A549 (cell line): ENCODE measurements around the gene IL12A. TPM values are rescaled to one million over a fixed set of nuclear protein-coding genes. Genes with fewer than 3 reads are reported as not detected.

ENCODE experiments used
- ATAC-seq, 2 experiments: fragments of 200-7000 bp in 1 of 2; fragments of >200 bp in 1 of 2; cut with Nextera tagmentation in 1 of 2; cut with Tn5 transposase in 1 of 2; 3 replicates each; pipeline versions ENCODE4 v1.8.0 to v1.9.1; 2018 to 2020; ENCODE audit warnings: mild to moderate bottlenecking in 1 of 2, moderate library complexity in 1 of 2
- CTCF ChIA-PET: fragments of 300-600 bp; sonication (Branson Sonifier 250); formaldehyde crosslinking; extraction: SDS; loops from one replicate; lab custom pipeline; 2021; ENCODE audit warnings: antibody characterized with exemption, inconsistent platforms; lab: Yijun Ruan, JAX
- POLR2A ChIA-PET: fragments of 350-600 bp; formaldehyde crosslinking; extraction: SDS; loops from one replicate; lab custom pipeline; 2021; ENCODE audit warnings: antibody characterized with exemption, inconsistent platforms; lab: Yijun Ruan, JAX
- DNase-seq, 2 experiments: peaks; one replicate each; pipeline versions ENCODE4 v3.0.0 to v3.0.0-alpha.2; 2011 to 2016; ENCODE audit warnings: low read depth in 1 of 2, low spot score in 1 of 2
- FAIRE-seq: peaks from 2 replicates; lab custom pipeline; 2011; peaks lifted over from hg19 to GRCh38; lab: Jason Lieb, UNC
- H3K27ac ChIP-seq, 2 experiments: fragments of >200 bp; sonication (Bioruptor Twin); formaldehyde crosslinking; 3 replicates each; pipeline ENCODE4 v1.5.1; 2016 to 2017
- H3K4me1 ChIP-seq: fragments of >200 bp; sonication (Bioruptor Twin); formaldehyde crosslinking; 3 replicates; pipeline ENCODE4 v1.6.1; 2016
- H3K4me2 ChIP-seq: fragments of >200 bp; sonication (Bioruptor Twin); formaldehyde crosslinking; 3 replicates; pipeline ENCODE4 v1.6.1; 2016
- H3K4me3 ChIP-seq: fragments of >200 bp; sonication (Bioruptor Twin); formaldehyde crosslinking; 3 replicates; pipeline ENCODE4 v1.5.1; 2016
- H3K9me3 ChIP-seq: fragments of >200 bp; sonication (Bioruptor Twin); formaldehyde crosslinking; 3 replicates; pipeline ENCODE4 v1.6.1; 2016
- BCL3 ChIP-seq: fragments of >200 bp; sonication (Bioruptor Twin); formaldehyde crosslinking; IDR thresholded peaks from 3 replicates; pipeline ENCODE4 v1.6.1; 2016
- CHD2 ChIP-seq: fragments of 150-350 bp; IDR thresholded peaks from 2 replicates; pipeline ENCODE4 v1.6.1; 2014; ENCODE audit warnings: low read length; ENCODE audit not compliant: partially characterized antibody
- CHD4 ChIP-seq: fragments of 200-600 bp; sonication (generic); IDR thresholded peaks from 2 replicates; pipeline ENCODE4 v1.6.1; 2016; ENCODE audit warnings: antibody characterized with exemption, mild to moderate bottlenecking, borderline replicate concordance
- EHF ChIP-seq: fragments of 250-450 bp; sonication (Bioruptor Pico); IDR thresholded peaks from 2 replicates; pipeline ENCODE4 v1.5.0; 2020; ENCODE audit warnings: mild to moderate bottlenecking
- FOSL2 ChIP-seq, 2 experiments: fragments of 450-650 bp in 1 of 2; fragments of >200 bp in 1 of 2; sonication (Bioruptor Twin) in 1 of 2; formaldehyde crosslinking; IDR thresholded peaks; 2 replicates each; pipeline versions ENCODE4 v1.5.0 to v1.6.1; 2016 to 2020; ENCODE audit warnings: mild to moderate bottlenecking in 1 of 2, moderate library complexity in 1 of 2
- HDAC2 ChIP-seq: fragments of 200-600 bp; sonication (generic); IDR thresholded peaks from 2 replicates; pipeline ENCODE4 v1.6.1; 2016
- HMGXB4 ChIP-seq: fragments of 250-450 bp; sonication (Bioruptor Pico); IDR thresholded peaks from 2 replicates; pipeline ENCODE4 v1.5.0; 2021; ENCODE audit warnings: mild to moderate bottlenecking, moderate library complexity, borderline replicate concordance
- JUNB ChIP-seq: fragments of >200 bp; sonication (Bioruptor Twin); formaldehyde crosslinking; IDR thresholded peaks from 2 replicates; pipeline ENCODE4 v1.6.1; 2016
- MAFK ChIP-seq: fragments of 450-650 bp; IDR thresholded peaks from 2 replicates; pipeline ENCODE4 v1.6.1; 2014; ENCODE audit not compliant: partially characterized antibody
- MAZ ChIP-seq: fragments of 150-350 bp; IDR thresholded peaks from 2 replicates; pipeline ENCODE4 v1.6.1; 2014; ENCODE audit warnings: antibody characterized with exemption, low read depth, low read length, borderline replicate concordance
- MYC ChIP-seq: IDR thresholded peaks from 2 replicates; pipeline ENCODE4 v1.6.1; 2012; ENCODE audit warnings: mild to moderate bottlenecking, inconsistent platforms, low read length, improper control_type of control experiment, borderline replicate concordance
- NR3C1 ChIP-seq: fragments of >200 bp; sonication (Bioruptor Twin); formaldehyde crosslinking; IDR thresholded peaks from 3 replicates; pipeline ENCODE4 v1.6.1; 2017
- PHF8 ChIP-seq: fragments of 200-600 bp; sonication (generic); IDR thresholded peaks from 2 replicates; pipeline ENCODE4 v1.6.1; 2016; ENCODE audit warnings: low read depth, mild to moderate bottlenecking, antibody characterized with exemption, moderate library complexity, borderline replicate concordance
- SREBF2 ChIP-seq: fragments of 450-650 bp; IDR thresholded peaks from 2 replicates; pipeline ENCODE4 v1.6.1; 2014; ENCODE audit warnings: mild to moderate bottlenecking, moderate library complexity
- TFCP2L1 ChIP-seq: fragments of 250-450 bp; sonication (Bioruptor Pico); IDR thresholded peaks from 2 replicates; pipeline ENCODE4 v1.5.0; 2021; ENCODE audit warnings: mild to moderate bottlenecking
- ZC3H11A ChIP-seq: fragments of 450-650 bp; IDR thresholded peaks from 2 replicates; pipeline ENCODE4 v1.6.1; 2014; ENCODE audit warnings: antibody characterized with exemption, mild to moderate bottlenecking
- ZSCAN20 ChIP-seq: fragments of 250-450 bp; sonication (Bioruptor Pico); IDR thresholded peaks from 2 replicates; pipeline ENCODE4 v1.8.0; 2022; ENCODE audit warnings: mild to moderate bottlenecking, moderate library complexity
- WGBS: methylation state at CpG from one replicate; pipeline ENCODE4 v1.1.6; 2017; ENCODE audit errors: missing lambda C conversion rate; 5-methylcytosine and 5-hydroxymethylcytosine counted together
- polyA plus RNA-seq, 4 experiments: library from polyadenylated mRNA; depleted of rRNA in 3 of 4; stranded (reverse); fragments of >200 nt; fragmentation: RNase III in 1 of 4; extraction: RNeasy Plus Mini Kit Qiagen cat#74134 plus additional on column Dnase treatment in 1 of 4; gene quantifications; 2 replicates in 3 of 4; 3 replicates in 1 of 4; pipeline ENCODE4 v1.2.3, GENCODE V29; 2011 to 2017

The IL12A gene
- polyA plus RNA-seq, 2 of the 4 experiments (the other 2 are of a cell fraction), result 1.3 to 1.7 TPM

GRCh38 chr3:159941038-159942000, 47.3 kb upstream of the IL12A start:
- DNase-seq (no peak), ATAC-seq (no peak), FAIRE-seq (no peak)
- no peaks in the 10 kb centered on the region for H3K9me3 ChIP-seq
- no peak overlapping the region for H3K4me2 ChIP-seq
- WGBS, result 50% methylated on average over 6 of the region's 6 CpGs
- H3K4me1 ChIP-seq, result 0 out of 3 replicates have a peak, but pooled peaks cover 2% of the 10 kb centered on the region
- no peak overlapping the region for H3K4me3 ChIP-seq
- TF ChIP-seq HDAC2, result no peak
- TF ChIP-seq FOSL2 (IDR thresholded peaks at IDR 0.05), result no peak
- peak; percentile 17; the same call in 1 of the 2 replicates for TF ChIP-seq FOSL2 (CRISPR knock-in tag; IDR thresholded peaks at IDR 0.05)
- POLR2A ChIA-PET, result no interaction called here
- CTCF ChIA-PET, result interaction anchor here (1.4 to 2.3 kb wide), 2 partner anchors 47 to 56 kb away, joined by 5 to 10 read pairs; partner anchors contain the start of gene IL12A
- H3K27ac ChIP-seq, result no peak overlapping the region

- Histone ChIP-seq H3K4me3 (no peak overlapping the region), H3K27ac (no peak overlapping the region), H3K4me2 (no peak overlapping the region), H3K4me1 (0 out of 3 replicates have a peak, but pooled peaks cover 6% of the 10 kb centered on the region), H3K9me3 (no peaks in the 10 kb centered on the region)
- POLR2A ChIA-PET, result interaction anchor here (0.8 kb wide), 1 partner anchor 43 kb away, joined by 3 read pairs; no protein-coding TSS in a partner anchor
- no peak for ATAC-seq
- WGBS, result 52% methylated on average over 1 of the region's 1 CpG
- TF ChIP-seq SREBF2 (no peak), TFCP2L1 (CRISPR knock-in tag) (no peak), MAZ (no peak), NR3C1 (no peak), HMGXB4 (CRISPR knock-in tag) (no peak), HDAC2 (no peak), PHF8 (no peak), FOSL2 (IDR thresholded peaks at IDR 0.05) (no peak), FOSL2 (CRISPR knock-in tag; IDR thresholded peaks at IDR 0.05) (no peak), JUNB (no peak), MAFK (no peak), EHF (CRISPR knock-in tag) (no peak), CHD4 (no peak), BCL3 (no peak), MYC (no peak), ZC3H11A (no peak)
- CTCF ChIA-PET, result interaction anchor here (1.0 to 4.5 kb wide), 6 partner anchors 8 to 44 kb away, joined by 3 to 18 read pairs (median 4); partner anchors contain the start of gene IL12A
- FAIRE-seq, result no peak
- no peak for DNase-seq
These were observed 43.9 kb upstream of the IL12A start for GRCh38 chr3:159944781-159945180.

- DNase-seq (no peak), ATAC-seq (no peak), FAIRE-seq (no peak)
- no peak overlapping the region for H3K27ac ChIP-seq
- H3K4me2 ChIP-seq, result no peak overlapping the region
- POLR2A ChIA-PET, result no interaction called here
- CTCF ChIA-PET, result interaction anchor here (1.3 to 4.5 kb wide), 4 partner anchors 16 to 60 kb away, joined by 3 to 18 read pairs (median 10); partner anchors contain the start of gene IL12A
- no peak overlapping the region for H3K4me3 ChIP-seq
- no peaks in the 10 kb centered on the region for H3K9me3 ChIP-seq
- 0 out of 3 replicates have a peak, but pooled peaks cover 6% of the 10 kb centered on the region for H3K4me1 ChIP-seq
- TF ChIP-seq ZSCAN20 (CRISPR knock-in tag) (no peak), CHD2 (no peak)
- 59% methylated on average over 2 of the region's 2 CpGs for WGBS
These were observed 42.7 kb upstream of the IL12A start for GRCh38 chr3:159945930-159946329.
